Measurements from ENCODE around the gene KLF16.

- peak; percentile 71 for TF ChIP-seq CTCF (conservative IDR thresholded peaks at IDR 0.05)
- no peak for TF ChIP-seq EZH2 (IDR thresholded peaks at IDR 0.05; ENCODE audit: low read depth)
Measured at GRCh38 chr19:1864480-1865171, 1.2 kb upstream of the KLF16 start.

All from PC-9 (cell line).